NCI-H187 (cell line): Measurements from ENCODE around the gene KRT20.

ENCODE experiments used
- DNase-seq, 2 experiments: peaks; one replicate each; lab custom pipeline; 2025; lab: John Stamatoyannopoulos, UW

KRT20 gene

DNA sequence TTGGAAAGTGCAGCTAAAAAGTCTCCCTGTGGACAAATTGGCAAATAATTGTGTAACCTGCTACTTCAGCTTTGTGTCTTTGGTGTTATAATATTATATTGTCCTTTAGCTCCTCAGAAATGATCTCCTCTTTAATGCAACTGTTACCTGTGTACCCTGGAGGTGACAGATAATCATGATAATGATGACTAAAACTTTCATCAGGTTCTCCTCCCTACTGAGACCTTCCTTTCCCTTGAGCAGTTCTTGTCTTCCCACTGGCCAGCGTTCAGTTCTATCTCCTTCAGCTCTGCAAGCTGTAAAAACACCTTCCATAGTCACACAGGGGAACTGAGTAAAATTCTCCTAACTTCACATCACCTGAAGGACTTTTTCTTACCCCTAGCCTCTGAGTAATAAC lies 32.7 kb downstream of the KRT20 start:
- no peak for DNase-seq

DNA sequence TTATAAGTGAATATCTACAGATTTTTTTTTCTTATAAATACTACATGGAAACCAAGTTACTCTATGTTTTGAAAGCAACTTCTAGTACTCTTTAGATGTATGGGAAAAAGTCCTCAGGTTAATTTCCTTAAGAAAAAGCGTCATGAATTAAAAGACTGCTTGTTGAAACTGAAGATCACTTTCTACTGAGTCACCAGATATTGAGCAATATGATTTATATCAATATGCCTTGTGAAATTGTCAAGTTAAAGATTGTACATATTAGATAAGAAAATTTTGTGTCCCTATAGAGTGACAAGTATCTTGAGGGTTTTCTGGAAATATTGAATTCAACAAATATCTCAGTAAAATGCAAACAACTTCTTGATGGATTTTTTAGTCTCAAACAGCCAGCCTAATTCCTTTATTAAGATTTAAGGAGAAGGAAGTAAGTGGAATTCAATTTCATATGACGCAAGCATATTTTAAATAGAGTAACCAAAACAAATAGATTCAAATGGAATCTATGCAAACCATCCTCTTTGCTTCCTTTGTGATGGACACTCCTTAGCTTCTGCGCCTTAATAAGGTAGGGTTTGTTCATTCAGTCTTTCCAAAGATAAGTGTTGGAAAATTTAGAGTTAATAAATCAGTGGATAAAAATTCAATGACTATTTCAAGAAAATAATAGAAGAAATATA lies 34.6 kb downstream of the KRT20 start:
- DNase-seq = no peak

- no peak for DNase-seq
Measured at GRCh38 chr17:40849723-40850122, 35.3 kb downstream of the KRT20 start.

DNA sequence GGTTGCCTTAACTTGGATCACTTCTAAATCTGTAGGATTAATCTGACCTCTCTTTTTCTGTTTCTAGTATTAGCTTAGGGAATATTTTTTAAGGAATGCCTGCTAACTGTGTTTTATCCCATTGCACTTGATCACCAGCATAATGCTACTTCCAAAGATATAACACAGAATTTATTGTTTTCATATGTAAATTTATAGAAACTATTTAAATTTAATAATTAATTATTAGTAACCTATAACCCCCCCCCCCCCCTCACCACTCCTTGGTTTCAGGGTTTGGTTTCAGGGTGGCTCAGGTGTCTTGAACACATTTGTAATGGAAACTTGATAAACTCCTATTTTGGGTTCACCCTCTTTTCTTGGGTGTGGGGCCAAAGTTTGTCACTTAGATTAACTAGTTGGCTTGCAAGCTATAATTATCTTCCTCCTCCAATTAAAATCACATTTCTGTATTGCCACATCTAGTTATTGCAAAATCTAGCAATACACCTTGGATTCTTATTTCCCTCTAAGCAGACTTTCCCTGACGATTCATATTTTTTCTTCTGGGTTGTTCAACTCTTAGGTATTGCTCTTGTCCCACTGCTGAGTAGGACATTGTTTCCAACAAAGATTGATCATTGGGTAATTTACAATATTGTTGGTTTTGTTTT lies 36.3 kb downstream of the KRT20 start:
- no peak for DNase-seq

GRCh38 chr17:40846515-40847144 lies 38.4 kb downstream of the KRT20 start:
- no peak for DNase-seq

DNA sequence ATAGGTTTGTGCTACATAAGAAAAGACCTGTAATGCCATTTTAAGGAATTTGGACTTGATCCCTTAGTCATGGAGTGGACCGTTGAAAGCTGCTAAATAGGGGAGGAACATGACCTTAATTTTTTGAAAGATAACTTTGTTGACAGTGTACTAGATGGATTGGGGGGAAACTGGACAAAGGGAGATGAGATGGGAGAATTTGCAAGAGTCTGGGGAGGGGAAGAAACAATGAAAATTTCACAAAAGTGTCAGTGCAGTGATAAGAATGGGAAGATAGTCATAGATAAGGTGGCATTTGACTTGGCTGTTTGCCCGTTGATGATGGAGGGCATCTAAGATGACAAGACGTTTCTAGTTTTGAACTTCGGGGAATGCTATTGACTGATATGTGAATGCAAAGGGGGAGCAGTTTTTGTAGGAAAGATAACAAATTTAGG lies 40.4 kb downstream of the KRT20 start:
- DNase-seq = no peak

DNA sequence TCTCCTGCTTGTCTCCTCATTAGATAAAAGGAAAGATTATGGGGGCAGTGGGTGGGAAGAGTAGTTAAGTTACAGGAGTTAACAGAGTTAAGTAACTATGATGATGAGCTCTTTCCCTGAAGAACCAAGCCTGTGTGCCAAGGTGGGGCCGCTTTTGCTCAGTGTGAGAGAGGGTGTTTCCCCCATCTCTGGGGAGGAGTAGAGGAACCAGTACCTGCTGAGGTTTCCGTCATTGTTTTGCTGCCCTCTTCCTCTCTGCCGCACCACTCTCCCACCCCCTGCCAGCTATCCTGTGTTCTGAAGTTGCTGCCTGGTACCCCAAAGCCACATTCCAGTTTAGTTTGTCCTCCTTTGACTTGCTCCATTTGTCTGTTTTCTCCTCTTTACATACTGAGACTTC lies 41.8 kb downstream of the KRT20 start:
- DNase-seq = no peak

DNA sequence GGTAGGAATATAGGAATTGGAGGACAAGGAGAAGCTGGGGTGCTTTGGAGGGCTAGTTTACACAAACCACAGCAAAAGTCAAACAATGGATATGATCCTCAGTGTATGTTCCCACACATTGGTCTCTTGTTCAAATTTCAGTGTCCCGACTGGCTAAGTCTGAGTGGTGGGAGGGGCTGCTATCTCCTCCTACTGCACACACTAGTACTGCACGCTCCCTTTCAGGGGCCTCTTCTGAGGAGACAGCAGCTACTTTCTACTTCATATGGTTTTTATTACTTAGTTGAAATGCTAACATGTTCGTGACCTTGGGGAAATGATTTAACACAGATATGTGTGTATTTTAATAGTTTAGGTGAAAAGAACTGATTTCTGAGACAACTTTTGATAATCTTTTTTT lies 43.8 kb downstream of the KRT20 start:
- DNase-seq = no peak

DNA sequence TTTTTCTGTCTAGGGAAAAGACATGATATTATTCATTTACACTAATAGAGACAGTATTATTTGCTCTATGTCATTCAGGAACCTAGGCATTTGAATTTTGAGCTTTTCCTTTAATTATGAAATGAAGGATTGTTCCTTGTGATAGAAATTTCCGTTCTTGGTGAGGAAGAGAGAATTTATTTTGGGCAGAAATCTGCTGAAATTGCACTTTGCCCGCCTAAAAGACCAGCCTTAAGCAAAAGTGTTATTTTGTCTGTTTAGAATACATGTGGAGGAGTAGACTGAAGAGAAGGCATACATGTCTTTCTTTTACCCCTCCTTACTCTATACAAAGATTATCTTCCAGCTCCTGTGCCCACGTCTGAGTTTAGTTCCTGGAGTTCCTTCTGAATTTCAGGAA lies 45.8 kb downstream of the KRT20 start:
- no peak for DNase-seq

- DNase-seq = no peak
Measured at GRCh38 chr17:40836020-40836419, 49.0 kb downstream of the KRT20 start.

DNA sequence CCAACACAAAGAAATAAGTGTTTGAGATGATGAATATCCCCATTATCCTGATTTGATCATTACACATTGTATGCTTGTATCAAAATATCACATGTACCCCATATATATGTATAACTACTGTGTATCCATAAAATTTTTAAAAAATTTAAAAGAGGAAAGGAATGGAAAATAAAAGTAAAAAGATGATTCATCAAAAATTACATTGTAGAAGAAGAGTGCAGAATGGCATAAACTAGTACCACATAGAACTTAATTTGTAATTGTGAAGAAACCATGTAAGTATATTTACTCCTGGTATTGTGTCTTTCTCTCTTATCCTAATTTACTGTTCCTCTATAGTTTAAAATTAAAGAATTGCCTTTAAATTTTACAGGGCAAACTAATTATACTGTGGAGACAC lies 51.2 kb downstream of the KRT20 start:
- no peak for DNase-seq

DNA sequence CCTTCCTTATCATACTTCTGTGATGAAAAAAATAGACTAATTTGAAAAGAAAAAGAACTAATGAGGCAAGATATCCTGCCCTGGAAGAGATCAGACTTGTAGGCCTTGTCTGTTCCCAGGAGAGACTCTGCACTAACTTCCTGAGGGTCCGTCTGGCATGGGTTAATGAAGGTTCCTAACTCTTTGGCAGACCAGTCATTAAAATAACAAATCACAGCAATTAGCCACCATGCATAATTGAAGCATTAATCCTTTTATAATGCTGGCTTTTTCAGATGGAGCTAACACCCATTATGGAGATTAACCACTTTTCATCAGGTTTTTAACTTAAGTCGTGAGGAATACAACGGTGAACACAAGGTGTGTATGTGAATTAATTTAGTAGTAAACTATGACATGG lies 52.2 kb downstream of the KRT20 start:
- DNase-seq = no peak

- no peak for DNase-seq
Measured at GRCh38 chr17:40830085-40830776, 54.8 kb downstream of the KRT20 start.

- DNase-seq = no peak
Measured at GRCh38 chr17:40828454-40829044, 56.5 kb downstream of the KRT20 start.

DNA sequence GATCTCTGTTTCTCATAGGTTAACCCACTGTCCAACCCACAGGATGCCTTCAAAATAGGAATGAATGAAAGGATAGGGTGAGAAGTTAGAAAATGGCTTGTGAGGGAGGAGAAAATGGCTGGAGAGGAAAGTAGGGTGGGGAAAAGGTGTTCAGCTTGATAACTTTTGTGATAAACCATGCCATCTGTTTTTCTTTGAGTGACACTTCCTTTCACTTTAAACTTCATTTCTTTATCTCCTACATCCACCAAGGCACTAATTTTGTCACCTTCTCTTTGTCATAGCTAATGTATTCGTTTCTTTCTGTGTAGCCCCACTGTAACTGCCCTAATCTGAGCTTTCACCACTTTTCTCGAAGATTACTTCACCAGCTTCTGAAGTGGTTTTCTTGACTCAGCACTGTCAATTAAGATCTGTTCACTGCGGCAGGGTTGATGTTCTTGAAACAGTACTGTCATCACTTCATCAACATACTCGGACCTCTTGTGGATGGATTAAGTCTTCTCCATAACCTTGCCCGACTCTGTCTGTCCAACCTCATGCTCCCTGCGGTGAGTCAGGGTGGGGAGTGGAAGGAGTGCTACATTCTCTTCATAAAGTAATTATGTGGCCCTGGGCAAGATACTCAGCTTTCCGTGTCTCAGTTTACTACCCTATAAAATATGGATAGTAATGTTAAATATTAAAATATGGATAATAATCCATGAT lies 57.1 kb downstream of the KRT20 start:
- DNase-seq = no peak
